NCI-H2196 (cell line): ENCODE measurements around the gene TDP2.
A peak's percentile ranks its signal among the peaks of the same experiment; 100 is the strongest.
"Not testable (repeated sequence)": the region's sequence is repeated elsewhere in the genome, so short reads cannot be mapped to it uniquely, and the experiment has no call there.

Source experiments
- DNase-seq: peaks from one replicate; lab custom pipeline; 2025; ENCODE audit not compliant: unreplicated experiment; lab: John Stamatoyannopoulos, UW

TDP2 gene

DNA sequence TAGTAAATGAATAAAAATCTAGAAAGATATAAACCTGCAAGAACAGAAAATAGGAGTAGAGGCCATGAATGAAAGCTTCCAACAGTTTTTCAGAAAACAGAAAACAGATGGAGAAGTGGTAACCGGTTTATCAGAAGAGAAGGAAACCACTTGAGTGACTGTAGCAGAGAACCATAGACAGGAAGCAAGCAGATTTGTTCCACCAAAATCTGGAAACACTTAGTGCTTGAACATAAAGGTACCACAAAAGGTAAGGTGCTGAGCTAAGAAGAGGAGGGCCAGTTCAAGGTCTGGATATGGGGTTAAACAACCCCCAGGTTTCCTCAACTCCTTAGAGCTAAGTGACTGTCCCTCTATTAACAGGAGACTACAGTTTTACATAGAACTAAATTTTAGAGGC, 11.5 kb downstream of the TDP2 start:
- DNase-seq = no peak

DNA sequence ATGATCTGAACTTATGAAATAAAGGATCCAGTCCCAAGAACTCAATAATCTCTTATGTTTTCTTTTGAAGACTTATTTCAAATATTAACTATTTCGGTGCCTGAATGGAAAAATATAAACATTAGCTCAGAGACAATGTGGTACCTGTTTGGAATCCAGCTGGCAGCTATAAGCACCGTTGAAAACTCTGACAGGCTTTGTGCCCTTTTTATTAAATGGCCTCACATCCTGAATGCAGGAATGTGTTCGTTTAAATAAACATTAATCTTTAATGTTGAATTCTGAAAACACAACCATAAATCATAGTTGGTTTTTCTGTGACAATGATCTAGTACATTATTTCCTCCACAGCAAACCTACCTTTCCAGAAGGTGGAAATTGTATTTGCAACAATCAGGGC, 16.3 kb downstream of the TDP2 start:
- DNase-seq = no peak

DNA sequence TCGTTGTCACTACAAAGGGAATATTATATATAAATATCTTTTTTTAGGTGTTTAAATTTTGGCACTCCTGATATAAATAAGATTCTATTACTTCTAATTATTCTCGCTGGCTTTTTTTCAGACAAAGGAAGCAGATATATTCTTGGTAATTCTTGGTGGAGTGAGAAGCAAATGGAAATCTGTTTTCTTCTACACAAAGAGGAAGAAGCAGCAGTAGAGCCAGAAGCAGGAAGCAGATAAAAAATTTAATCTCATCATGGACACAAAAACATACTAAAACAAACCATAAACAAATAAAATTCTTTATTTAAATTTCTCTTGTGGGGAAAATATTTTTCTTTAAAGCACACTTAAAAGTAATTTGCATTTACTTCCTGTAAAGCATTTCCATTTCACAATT, 17.0 kb downstream of the TDP2 start:
- DNase-seq = no peak

DNA sequence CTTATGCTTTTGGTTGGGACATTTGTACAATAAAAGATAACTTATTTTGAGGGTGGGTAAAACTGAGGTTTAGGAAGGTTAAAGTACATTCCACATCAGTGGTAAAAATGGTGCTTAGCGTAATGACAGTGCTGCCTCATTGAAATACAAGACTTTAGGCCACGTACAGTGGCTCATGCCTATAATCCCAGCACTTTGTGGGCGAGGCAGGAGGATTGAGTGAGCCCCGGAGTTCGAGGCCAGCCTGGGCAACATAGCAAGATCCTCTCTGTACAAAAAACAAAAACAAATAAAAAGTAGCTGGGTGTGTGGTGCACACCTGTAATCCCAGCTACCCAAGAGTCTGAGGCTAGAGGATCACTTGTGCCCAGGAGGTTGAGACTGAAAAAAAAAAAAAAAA, 18.4 kb downstream of the TDP2 start:
- no peak for DNase-seq

DNA sequence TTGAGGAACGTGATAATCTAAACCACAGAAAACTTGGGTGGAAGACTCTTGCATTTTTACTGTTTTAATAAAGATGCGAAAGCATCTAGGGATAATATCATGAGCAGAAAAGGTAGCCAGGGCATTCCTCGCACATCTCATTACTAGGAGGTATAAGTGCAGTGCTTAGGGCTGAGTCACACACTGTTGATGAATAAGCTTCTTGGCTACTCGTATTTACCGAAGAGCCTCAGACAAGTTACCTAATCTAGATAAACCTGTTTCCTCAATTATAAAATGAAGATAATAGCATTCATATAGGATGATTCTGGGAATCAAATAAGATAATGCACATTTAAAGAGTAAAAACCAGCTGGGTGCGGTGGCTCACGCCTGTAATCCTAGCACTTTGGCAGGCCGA, 19.9 kb downstream of the TDP2 start:
- peak; percentile 29 for DNase-seq

DNA sequence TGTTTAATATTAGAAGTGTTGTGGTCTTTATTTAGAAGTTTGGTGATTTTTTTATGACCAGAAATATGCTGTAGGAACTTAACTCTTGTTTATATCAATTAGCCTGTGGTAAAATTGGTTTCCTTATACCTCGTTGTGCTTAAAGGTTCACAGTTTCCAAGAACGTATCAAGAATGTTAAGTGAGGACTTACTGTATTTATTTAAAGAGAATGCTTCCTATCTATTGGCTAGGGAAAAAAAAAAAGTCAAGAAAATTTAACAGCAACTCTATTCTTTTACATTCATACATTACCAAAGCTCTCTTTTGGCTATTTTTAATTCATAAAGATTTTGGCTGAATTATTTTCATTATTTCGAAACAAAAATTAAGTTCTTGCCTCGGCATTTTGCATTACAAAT, 22.3 kb downstream of the TDP2 start:
- no peak for DNase-seq

DNA sequence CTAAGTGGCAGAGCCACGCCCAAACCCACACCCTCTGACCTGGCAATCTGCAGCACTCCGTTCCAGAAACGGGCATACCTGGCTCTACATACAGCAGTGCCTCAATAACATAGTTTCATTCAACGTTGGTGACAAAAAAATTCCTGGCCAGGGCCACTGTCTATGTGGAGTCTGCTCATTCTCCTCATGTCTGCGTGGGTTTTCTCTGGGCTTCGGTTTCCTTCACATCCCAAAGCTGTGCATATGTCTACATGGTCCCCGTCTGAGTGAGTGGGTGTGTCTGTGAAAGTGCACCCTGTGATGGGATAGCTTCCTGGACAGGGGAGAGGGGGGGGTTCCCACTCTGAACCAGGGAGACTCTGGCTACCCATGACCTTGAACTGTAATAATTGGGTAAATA, 22.8 kb downstream of the TDP2 start:
- DNase-seq = no peak

DNA sequence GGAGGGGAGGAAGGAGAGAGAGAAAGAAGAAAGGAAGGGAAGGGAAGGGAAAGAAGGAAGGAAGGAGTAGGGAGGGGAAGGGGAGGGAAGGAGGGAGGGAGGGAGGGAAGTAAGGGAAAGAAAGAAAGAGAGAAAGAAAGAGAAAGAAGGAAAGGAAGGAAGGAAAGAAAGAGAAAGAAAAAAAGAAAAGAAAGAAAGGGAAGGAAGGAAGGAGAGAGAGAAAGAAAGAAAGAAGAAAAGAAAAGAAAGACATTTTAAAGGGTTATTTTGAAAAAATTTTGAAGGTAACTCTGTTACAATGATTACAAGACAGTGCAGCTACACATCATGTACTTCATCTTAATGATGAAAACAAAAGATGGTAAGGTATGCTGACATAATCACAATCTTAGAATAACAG, 24.6 kb downstream of the TDP2 start:
- no peak for DNase-seq

DNA sequence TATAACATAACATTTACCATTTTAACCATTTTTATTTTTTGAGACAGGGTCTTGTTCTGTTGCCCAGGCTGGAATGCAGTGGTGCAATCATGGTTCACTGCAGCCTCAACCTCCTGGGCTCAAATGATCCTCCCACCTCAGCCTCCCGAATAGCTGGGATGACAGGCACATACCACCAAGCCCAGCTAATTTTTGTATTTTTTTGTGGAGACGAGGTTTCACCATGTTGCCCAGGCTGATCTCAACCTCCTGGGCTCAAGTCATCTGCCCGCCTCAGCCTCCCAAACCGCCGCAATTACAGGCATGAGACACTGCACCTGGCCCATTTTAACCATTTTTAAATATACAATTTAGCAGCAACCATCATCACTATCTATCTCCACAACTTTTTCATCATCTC, 26.1 kb downstream of the TDP2 start:
- DNase-seq = not testable (repeated sequence)

DNA sequence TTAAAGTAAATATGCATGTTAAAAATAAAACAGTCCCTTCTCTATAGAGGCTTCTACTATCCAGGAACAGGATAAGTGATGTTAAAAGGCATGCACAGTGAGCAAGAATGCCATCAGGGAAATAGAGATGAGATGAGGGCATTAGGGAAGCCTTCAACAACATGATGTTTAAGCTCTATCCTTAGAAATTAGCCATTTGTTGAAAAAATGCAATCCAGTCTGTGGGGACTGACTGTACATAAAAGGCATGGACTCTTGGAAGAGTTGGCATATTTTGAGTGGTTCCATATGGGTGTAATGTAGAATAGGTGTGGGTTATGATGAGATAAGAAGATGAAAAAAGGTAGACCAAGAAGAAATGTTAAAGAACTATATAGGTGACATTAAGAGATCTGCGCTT, 26.5 kb downstream of the TDP2 start:
- no peak for DNase-seq

DNA sequence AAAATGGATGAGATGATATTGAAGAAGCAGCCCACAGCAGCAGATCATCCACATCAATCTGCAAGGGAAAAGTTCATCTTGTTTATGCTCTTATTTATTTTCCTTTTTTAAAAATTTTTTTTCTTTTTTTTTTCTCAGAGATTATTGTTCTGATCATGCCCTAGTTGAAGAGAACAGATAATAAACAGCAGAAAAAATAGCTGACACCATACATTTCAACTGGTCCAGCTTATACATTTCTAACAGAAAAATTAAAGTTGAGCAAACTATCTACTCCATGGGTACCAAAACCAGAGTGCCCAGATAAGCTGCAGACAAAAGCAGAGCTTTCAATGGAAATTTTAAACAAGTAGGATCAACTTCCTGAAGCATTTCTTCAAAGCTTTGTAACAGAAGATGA, 30.0 kb downstream of the TDP2 start:
- DNase-seq = no peak

DNA sequence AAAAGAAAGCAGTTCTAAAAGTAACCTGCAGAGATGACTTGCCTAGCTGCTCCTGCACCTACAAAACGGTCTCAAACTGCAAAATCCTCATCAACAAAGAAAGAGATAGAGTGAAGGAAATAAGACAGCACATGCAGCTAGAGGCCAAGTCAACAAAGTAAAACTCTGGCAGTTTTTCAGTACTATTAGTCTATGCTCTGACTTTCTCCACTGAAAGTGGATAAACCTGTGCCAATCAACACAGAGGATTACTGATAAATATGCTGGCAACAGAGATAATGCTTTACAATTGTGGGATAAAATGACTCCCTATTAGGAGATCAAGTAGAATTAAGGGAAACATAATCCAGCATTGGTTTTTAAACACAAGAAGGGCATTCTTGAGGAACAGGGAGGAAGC, 34.1 kb downstream of the TDP2 start:
- DNase-seq = no peak

DNA sequence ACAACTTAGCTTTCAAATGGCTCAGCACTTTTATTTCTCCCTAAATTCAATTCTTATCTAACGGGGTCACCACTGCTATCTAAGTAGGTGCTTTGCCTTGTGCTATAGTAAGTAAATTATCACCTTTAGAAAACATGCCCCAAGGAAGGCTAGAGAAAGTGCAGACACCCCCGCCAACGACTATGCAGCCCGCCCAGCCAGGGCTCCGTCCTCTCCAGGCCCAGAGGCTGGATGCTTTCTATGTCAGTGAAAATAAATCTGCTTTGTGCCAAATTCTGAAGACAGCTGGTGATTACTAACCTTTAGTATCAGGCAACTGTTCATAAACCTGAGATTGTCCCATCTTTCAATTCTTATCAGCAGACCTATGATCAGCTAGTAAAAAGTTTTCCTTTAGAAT, 35.0 kb downstream of the TDP2 start:
- DNase-seq = no peak

DNA sequence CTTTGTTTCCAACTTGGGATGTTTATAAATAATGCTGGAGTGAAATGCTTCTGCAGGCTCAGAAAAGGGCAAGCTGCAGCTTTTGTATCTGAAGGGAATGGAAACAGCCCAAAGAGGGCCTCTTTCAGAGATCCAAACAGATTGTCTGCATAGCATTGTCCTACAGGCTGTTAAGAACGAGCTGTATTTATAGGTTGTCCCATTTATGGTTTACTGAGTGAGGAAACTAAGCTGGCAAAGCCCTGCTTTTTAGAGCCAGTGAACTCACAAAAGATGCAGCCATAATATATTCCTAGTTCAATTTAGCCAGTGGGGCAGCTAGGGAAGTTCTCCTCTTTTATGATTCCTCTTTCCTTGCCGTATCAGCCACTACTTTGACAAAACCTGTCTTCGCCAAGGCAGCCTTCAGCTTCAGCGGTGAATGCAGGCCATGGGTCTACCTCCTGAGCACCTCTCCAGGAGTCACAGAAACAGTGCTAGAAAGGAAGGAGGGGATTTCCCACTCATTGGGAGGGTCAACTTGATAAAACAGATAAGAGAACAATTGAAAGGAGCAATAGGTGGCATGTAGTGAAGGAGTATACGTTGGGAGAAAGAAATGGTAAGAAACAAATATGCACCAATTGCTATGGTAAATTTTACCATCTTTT, 35.7 kb downstream of the TDP2 start:
- no peak for DNase-seq

DNA sequence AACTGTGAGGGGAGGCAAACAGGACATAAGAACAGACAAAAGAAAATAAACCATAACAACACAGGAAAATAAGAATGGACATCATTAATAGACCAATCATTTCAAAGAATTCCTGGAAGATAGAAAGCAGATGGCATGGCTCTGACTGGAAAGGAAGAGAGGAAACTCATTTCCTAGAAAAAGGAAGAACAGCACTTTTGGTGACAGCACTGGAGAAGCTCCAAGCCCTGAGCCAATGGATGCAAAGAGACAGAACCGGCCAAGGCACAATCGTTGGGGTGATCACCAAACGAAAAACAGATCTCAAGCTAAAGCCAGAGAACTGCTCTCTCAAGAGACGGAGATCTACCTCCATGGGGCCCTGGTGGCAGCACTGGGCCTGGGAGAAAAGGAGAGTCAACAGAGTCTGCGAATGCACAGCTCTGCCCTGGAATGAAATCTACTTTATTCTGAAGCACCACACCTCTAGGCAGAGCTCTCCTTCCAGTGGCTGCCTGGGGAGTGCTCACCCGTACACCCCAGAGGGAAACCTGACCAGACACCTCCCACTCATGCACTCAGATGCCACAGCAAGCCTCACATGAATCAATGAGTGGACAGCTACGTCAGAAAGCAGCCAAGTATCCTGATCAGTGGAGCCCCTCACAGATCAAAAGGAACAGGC, 44.9 kb downstream of the TDP2 start:
- no peak for DNase-seq

DNA sequence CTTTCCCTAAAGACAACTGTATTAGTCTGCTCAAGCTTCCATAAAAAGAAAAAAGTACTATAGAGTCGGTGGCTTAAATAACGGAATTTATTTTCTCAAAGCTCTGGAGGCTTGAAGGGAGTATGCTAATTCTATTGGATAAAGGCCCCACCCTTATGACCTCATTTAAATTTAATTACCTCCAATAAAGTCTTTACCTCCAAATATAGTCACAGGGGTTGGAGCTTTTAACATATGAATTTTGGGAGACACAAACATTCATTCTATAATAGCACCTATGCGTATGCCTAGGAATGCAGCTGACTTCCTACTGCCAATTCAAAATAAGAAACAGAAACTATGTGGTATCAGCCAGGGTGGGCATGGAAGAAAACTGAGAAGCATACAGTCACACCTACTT, 46.1 kb downstream of the TDP2 start:
- no peak for DNase-seq

DNA sequence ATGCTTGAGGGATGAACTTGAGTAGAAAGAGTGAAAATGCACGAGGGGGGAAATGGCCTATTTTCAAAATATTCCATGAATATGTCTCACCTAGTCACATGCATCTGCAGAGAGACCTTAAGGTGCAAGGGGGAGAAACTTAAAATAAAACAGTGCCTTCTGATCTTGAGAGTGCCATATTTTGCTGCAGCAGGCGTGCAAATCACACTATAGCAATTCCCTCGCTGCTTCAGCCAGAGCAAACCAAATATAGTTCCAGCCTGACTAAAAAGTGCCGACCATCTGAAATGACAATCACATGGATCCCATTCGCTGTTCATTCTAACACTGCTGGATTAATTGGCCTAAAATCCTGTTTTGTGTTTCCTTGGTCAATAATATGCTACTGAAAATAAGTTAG, 47.0 kb downstream of the TDP2 start:
- no peak for DNase-seq

DNA sequence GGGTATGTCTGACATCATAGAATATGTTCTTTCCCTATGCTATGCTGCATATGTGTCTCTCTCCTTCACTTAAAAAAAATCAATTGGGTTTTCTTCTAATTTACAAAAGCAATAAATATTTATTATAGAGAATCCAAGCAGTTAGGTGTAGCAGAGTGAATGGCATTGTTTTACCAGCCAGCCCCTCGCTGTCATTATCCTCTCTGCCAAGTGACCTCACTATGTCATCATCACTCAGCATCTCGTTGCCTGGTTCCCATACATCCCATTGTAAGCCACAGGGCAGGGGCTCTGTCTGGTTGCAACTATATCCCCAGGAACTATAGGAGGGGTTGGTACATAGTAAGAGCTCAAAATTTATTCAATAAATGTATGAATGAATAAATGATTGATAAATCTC, 52.1 kb downstream of the TDP2 start:
- DNase-seq = no peak

DNA sequence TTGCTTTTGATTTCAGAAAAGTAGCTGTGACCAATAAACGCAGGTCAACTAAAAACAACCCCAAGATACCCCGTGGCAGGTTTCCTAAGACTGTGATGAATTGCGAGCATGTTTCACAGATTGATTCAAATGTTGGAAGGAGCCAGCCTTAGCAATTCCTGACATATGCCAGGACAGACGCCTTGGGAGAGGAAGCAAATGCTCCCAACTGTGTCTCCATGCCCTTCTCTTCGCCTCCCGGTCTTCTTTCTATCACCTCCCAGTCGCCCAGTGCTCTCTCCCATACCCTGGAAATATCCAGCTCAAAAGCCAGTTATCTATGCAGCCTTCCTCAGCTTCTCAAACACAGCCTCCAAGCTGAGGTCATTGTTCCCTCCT, 52.7 kb downstream of the TDP2 start:
- DNase-seq = no peak

DNA sequence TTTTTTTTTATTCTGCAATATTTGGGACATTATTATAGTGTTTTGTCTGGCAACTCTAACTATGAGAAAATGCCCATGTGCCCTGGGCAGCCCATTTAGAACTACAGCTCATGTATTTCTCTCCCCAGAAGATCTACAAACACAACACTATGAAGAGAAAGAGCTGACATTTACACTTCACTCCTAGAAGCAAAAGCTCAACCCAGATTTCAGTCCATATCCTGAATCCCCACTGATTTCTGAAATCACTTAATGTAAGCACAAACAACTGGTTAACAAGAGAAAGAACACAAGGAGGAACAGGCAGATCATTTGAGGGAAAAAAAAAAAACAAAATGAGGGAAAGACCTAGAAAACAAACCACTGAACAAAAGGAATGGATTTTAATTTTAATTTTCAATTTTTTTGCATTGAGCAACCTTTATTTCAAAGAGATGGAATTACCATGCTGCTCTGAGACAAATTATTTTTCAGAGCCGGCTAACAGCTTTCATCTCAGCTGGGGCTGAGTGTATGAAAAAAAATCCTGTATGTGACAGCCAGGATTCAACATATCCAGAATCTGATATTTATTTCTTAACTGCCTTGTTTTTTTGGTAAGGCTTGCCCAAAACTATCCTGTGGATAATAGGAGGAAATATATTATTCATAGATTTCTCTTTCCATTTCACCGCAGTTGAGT, 53.2 kb downstream of the TDP2 start:
- no peak for DNase-seq

DNA sequence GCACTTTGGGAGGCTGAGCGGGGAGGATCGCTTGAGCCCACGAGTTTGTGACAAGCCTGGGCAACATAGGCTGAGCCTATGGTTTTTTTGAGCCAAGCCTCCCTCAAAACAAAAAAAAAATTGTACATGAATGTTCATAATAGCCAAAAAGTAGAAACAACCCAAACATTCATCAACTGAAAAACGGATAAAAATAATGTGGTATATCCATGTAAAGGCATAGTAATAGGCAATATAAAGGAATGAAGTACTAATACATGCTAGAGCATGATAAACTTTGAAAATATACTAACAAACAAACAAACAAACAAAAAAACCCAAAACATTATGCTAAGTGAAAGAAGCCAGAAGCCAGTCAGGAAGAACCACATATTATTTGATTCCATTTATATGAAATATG, 56.0 kb downstream of the TDP2 start:
- no peak for DNase-seq

DNA sequence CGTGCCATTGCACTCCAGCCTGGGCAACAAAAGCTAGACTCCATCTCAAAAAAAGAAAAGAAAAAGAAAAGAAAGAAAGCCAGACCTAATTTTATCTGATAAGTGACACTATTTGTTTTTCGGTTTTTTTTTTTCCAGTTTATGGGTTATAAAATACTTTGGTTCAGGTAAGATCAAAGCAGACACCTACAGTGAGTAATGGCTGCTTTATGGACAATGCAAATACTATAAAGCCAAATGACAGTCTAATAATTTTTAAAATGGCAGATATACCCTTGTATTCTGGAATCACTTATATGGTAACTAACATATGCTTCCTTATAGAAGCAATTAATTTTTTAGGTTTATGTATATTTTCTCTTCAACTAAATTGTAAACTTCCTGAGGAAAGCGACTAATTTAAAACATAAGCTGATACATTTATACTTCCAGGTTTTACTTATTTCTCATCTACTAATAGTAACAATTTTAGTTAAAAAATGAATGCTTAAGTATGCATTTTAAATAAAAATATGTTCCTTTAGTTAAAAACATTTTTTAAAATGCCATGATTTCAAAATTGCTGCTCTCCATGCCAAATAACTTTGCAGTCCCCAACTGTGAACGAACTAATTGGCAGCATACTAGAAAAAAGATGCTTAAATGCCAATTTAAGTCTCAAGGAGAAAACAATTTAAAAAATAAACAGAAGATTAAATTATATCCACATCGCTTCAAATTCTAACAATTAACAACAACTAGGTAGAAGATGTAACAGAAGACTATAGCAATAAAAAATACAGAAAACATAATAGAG, 59.2 kb downstream of the TDP2 start:
- no peak for DNase-seq
